ENCODE data around the gene COL9A1. TPM values are rescaled to one million over a fixed set of nuclear protein-coding genes. Genes with fewer than 3 reads are reported as not detected.

Gene COL9A1
- total and polyA plus RNA-seq, 9 of the 15 experiments (the other 6 are each of a cell fraction or from before 2014, with no cell fraction given): 0.01 to 0.13 (median 0.06) TPM; not detected in 1

GRCh38 chr6:70253923-70254322 lies 49.0 kb downstream of the COL9A1 start:
- H3K4me3 ChIP-seq: no peak overlapping the region
- H3K9me3 ChIP-seq (replicated peaks; ENCODE audit: control insufficient read depth, insufficient read depth, low read depth, low read length): no peaks in the 10 kb centered on the region
- no peak overlapping the region for H3K4me2 ChIP-seq (ENCODE audit: insufficient read depth, low read length)
- 0% methylated on average over 3 of the region's 3 CpGs for WGBS (ENCODE audit: insufficient coverage, low coverage, missing lambda C conversion rate)
- no peak overlapping the region for H3K27ac ChIP-seq (ENCODE audit: extremely low read depth, low read depth, low read length)
- BruUV-seq (replicated peaks): no TSS peak
- in situ Hi-C loops (cut with MboI): no loop called here
- no peaks in the 10 kb centered on the region for H3K36me3 ChIP-seq (ENCODE audit: control insufficient read depth, insufficient read depth, low read length)
- 0 out of 2 replicates have a peak, but pooled peaks cover 2% of the 10 kb centered on the region for H4K20me1 ChIP-seq (replicated peaks; ENCODE audit: control insufficient read depth, insufficient read depth, low read length)
- no peak for TF ChIP-seq ZBTB11 (CRISPR knock-in tag; IDR thresholded peaks at IDR 0.05)
- no peak for TF ChIP-seq SMARCA5 (IDR thresholded peaks at IDR 0.05)
- no peak for TF ChIP-seq E2F4 (CRISPR knock-in tag; IDR thresholded peaks at IDR 0.05; ENCODE audit: low read depth)
- no peak for TF ChIP-seq CREM (IDR thresholded peaks at IDR 0.05; ENCODE audit: low read depth)
- no peak for TF ChIP-seq GTF2A2 (tag; IDR thresholded peaks at IDR 0.05)
- TF ChIP-seq JUN (IDR thresholded peaks at IDR 0.05; ENCODE audit: borderline replicate concordance, low read depth, low read length): no peak
- TF ChIP-seq JUN (CRISPR knock-in tag; IDR thresholded peaks at IDR 0.05; ENCODE audit: borderline replicate concordance): no peak
- TF ChIP-seq CTCF (IDR thresholded peaks at IDR 0.05 in 2 of 3, conservative IDR thresholded peaks at IDR 0.05 in 1 of 3; ENCODE audit: insufficient read depth in 2 of 3, low read depth in 1 of 3, low read length in 3 of 3): no peak
- no peak for TF ChIP-seq CHAMP1 (IDR thresholded peaks at IDR 0.05)
- TF ChIP-seq C11orf30 (IDR thresholded peaks at IDR 0.05; ENCODE audit: low read depth): no peak
- no peak overlapping the region for H3K9ac ChIP-seq (ENCODE audit: insufficient read depth in 1 of 2, low read depth in 2 of 2, low read length in 2 of 2)
- DNase-seq (ENCODE audit: extremely low read depth in 1 of 4, low spot score in 3 of 4) (no peak), ATAC-seq (no peak), FAIRE-seq (no peak)
- no peak overlapping the region for H2AFZ ChIP-seq (ENCODE audit: low read depth, low read length)
- H3K27me3 ChIP-seq (ENCODE audit: control insufficient read depth in 2 of 2, insufficient read depth in 2 of 2, low read length in 2 of 2): peaks cover 8 to 11% of the 10 kb centered on the region in 2 experiments; a peak in 3 of 5 replicates
- CTCF ChIA-PET (ENCODE audit: low intra/inter-chr PET ratio): no interaction called here
- H3K4me1 ChIP-seq (replicated peaks in 1 of 2; ENCODE audit: control insufficient read depth in 2 of 2, insufficient read depth in 2 of 2, low read length in 2 of 2): no peaks in the 10 kb centered on the region
- H3K79me2 ChIP-seq (ENCODE audit: control insufficient read depth, insufficient read depth, low read length): no peaks in the 10 kb centered on the region
- H3K9me1 ChIP-seq (ENCODE audit: control insufficient read depth, insufficient read depth, low read length): no peaks in the 10 kb centered on the region
- POLR2A ChIA-PET: interaction anchor here (0.5 to 2.2 kb wide), 2 partner anchors 14 to 18 kb away, joined by 4 to 5 read pairs; no protein-coding TSS in a partner anchor
- intact Hi-C loops (cut with micrococcal nuclease): no loop called here

All from K562 (cell line).